HG03378 (cell line): ENCODE results near the gene C9orf57.
"Not testable (repeated sequence)": the region's sequence is repeated elsewhere in the genome, so short reads cannot be mapped to it uniquely, and the experiment has no call there.

Source experiments
- ATAC-seq: cut with Tn5 transposase; IDR thresholded peaks from one replicate; pipeline ENCODE4 v1.9.1; 2021; ENCODE audit warnings: mild to moderate bottlenecking, moderate library complexity; ENCODE audit not compliant: unreplicated experiment

Gene C9orf57

GRCh38 chr9:72025906-72026305 is 34.5 kb downstream of the C9orf57 start:
- no peak for ATAC-seq

GRCh38 chr9:72023596-72023995 is 36.8 kb downstream of the C9orf57 start:
- ATAC-seq, result no peak

- no peak for ATAC-seq
Observed at GRCh38 chr9:72022841-72023240, 37.6 kb downstream of the C9orf57 start.

- no peak for ATAC-seq
Observed at GRCh38 chr9:72013292-72013760, 47.1 kb downstream of the C9orf57 start.

- ATAC-seq, result no peak
Observed at GRCh38 chr9:72012646-72013045, 47.8 kb downstream of the C9orf57 start.

GRCh38 chr9:72007726-72008125 is 52.7 kb downstream of the C9orf57 start:
- ATAC-seq, result not testable (repeated sequence)

- no peak for ATAC-seq
Observed at GRCh38 chr9:72006501-72006900, 53.9 kb downstream of the C9orf57 start.

- no peak for ATAC-seq
Observed at GRCh38 chr9:72005451-72005850, 55.0 kb downstream of the C9orf57 start.
